ENCODE results near the gene GSK3A. TPM values are rescaled to one million over a fixed set of nuclear protein-coding genes. Genes with fewer than 3 reads are reported as not detected.

GSK3A gene
- total RNA-seq, 1 donor from 2014 or later = 52.3 TPM

DNA sequence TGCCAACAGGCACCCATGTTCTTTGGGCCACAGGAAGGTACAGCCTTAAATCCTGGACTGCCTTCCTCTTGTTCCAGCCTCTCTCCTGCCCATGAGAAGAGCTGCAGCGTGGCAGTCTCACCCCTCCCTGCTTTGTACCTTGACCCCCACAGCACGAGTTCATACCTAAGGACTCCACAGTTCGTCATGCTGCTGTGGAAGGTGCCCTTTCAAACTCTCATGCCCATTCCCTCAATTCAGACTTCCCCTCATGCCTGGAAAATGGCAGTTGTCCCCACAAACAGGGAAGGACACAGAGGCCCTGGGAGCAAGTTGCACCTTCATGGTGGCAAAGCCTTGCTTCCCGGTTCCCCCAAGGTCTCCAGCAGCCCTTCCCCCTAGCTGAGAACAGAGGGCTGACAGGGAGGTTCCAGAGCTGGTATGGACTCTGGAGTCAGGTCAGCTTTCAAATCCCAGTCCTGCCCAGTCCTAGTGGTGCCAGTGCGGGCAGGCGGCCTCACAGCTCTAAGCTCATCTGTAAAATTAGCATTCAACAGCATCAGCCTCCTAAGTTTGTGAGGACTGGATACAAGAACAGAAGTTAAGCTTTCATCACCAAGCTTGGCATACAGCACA, 8.6 kb downstream of the GSK3A start:
- no peaks in the 10 kb centered on the region for H3K27me3 Mint-ChIP-seq (ENCODE audit: unreplicated experiment)
- DNase-seq (ENCODE audit: extremely low spot score, unreplicated experiment) = no peak
- TF ChIP-seq CTCF (IDR thresholded peaks at IDR 0.05) = no peak
- H3K36me3 Mint-ChIP-seq (ENCODE audit: unreplicated experiment) = peaks cover 27% of the 10 kb centered on the region
- peaks cover 7% of the 10 kb centered on the region for H3K4me1 Mint-ChIP-seq (ENCODE audit: unreplicated experiment)
- H3K9me3 Mint-ChIP-seq (ENCODE audit: unreplicated experiment) = no peaks in the 10 kb centered on the region
- H3K27ac Mint-ChIP-seq (ENCODE audit: unreplicated experiment) = no peak overlapping the region
- H3K4me3 Mint-ChIP-seq (ENCODE audit: unreplicated experiment) = no peak overlapping the region

- TF ChIP-seq CTCF (IDR thresholded peaks at IDR 0.05) = no peak
- no peak for DNase-seq (ENCODE audit: extremely low spot score, unreplicated experiment)
- no peaks in the 10 kb centered on the region for H3K9me3 Mint-ChIP-seq (ENCODE audit: unreplicated experiment)
- H3K27ac Mint-ChIP-seq (ENCODE audit: unreplicated experiment) = no peak overlapping the region
- no peaks in the 10 kb centered on the region for H3K27me3 Mint-ChIP-seq (ENCODE audit: unreplicated experiment)
- peaks cover 7% of the 10 kb centered on the region for H3K4me1 Mint-ChIP-seq (ENCODE audit: unreplicated experiment)
- no peak overlapping the region for H3K4me3 Mint-ChIP-seq (ENCODE audit: unreplicated experiment)
- peaks cover 30% of the 10 kb centered on the region for H3K36me3 Mint-ChIP-seq (ENCODE audit: unreplicated experiment)
Observed at GRCh38 chr19:42233106-42233505, 9.3 kb downstream of the GSK3A start.

- no peak for TF ChIP-seq CTCF (IDR thresholded peaks at IDR 0.05)
- H3K27me3 Mint-ChIP-seq (ENCODE audit: unreplicated experiment) = no peaks in the 10 kb centered on the region
- no peak overlapping the region for H3K27ac Mint-ChIP-seq (ENCODE audit: unreplicated experiment)
- DNase-seq (ENCODE audit: extremely low spot score, unreplicated experiment) = no peak
- no peak overlapping the region for H3K4me3 Mint-ChIP-seq (ENCODE audit: unreplicated experiment)
- H3K9me3 Mint-ChIP-seq (ENCODE audit: unreplicated experiment) = no peaks in the 10 kb centered on the region
- H3K4me1 Mint-ChIP-seq (ENCODE audit: unreplicated experiment) = peaks cover 7% of the 10 kb centered on the region
- peaks cover 35% of the 10 kb centered on the region for H3K36me3 Mint-ChIP-seq (ENCODE audit: unreplicated experiment)
Observed at GRCh38 chr19:42232435-42232834, 10.0 kb downstream of the GSK3A start.

DNA sequence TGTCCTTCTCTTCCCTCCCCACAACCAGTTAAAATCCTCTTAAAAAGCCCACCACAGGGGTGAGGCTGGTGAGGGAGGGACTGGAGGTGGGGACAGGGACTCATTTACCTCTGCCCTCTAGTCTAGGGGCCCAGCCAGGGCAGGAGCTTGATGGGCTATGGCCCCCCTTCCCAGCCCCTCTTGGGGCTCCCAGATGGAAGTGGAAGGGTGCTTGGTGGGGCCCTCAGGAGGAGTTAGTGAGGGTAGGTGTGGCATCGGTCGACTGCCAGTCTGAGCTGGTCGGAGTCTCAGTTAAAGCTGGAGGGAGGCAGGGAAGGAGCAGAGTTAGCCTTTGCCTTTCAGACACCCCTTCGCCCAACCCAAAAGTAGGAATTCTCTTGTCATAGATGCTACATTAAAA, 11.8 kb downstream of the GSK3A start:
- Mint-ChIP-seq H3K9me3 (ENCODE audit: unreplicated experiment) (no peaks in the 10 kb centered on the region), H3K27me3 (ENCODE audit: unreplicated experiment) (no peaks in the 10 kb centered on the region), H3K4me3 (ENCODE audit: unreplicated experiment) (no peak overlapping the region), H3K4me1 (ENCODE audit: unreplicated experiment) (peaks cover 7% of the 10 kb centered on the region), H3K27ac (ENCODE audit: unreplicated experiment) (no peak overlapping the region), H3K36me3 (ENCODE audit: unreplicated experiment) (peaks cover 39% of the 10 kb centered on the region)
- DNase-seq (ENCODE audit: extremely low spot score, unreplicated experiment) = no peak
- no peak for TF ChIP-seq CTCF (IDR thresholded peaks at IDR 0.05)

GRCh38 chr19:42229855-42230351, 12.5 kb downstream of the GSK3A start:
- TF ChIP-seq CTCF (IDR thresholded peaks at IDR 0.05) = no peak
- H3K27ac Mint-ChIP-seq (ENCODE audit: unreplicated experiment) = peak overlapping the region; percentile 47
- no peak overlapping the region for H3K4me3 Mint-ChIP-seq (ENCODE audit: unreplicated experiment)
- no peak for DNase-seq (ENCODE audit: extremely low spot score, unreplicated experiment)
- no peaks in the 10 kb centered on the region for H3K27me3 Mint-ChIP-seq (ENCODE audit: unreplicated experiment)
- H3K9me3 Mint-ChIP-seq (ENCODE audit: unreplicated experiment) = no peaks in the 10 kb centered on the region
- H3K4me1 Mint-ChIP-seq (ENCODE audit: unreplicated experiment) = peaks cover 7% of the 10 kb centered on the region
- peaks cover 37% of the 10 kb centered on the region for H3K36me3 Mint-ChIP-seq (ENCODE audit: unreplicated experiment)

Data from osteocyte (in vitro differentiated cells).